Adrenal gland (tissue), 12 donors: ENCODE measurements around the gene EFCAB8. TPM values are rescaled to one million over a fixed set of nuclear protein-coding genes. Genes with fewer than 3 reads are reported as not detected.

ENCODE experiments used
- DNase-seq, 7 donors: peaks; one replicate each; pipeline ENCODE4 v3.0.0-alpha.2; 2019 to 2020
- H3K27ac ChIP-seq, 5 donors: fragments of 200-600 bp; sonication (generic) in 4 of 5; 1 replicate in 3 of 5; 2 replicates in 2 of 5; pipeline versions ENCODE4 v1.5.1 to v1.8.0; 2016 to 2020; ENCODE audit warnings: mild to moderate bottlenecking in 1 of 5
- H3K27me3 ChIP-seq: fragments of 200-600 bp; 2 replicates; pipeline ENCODE4 v1.8.0; 2021
- H3K36me3 ChIP-seq, 2 donors: fragments of 200-600 bp; replicated peaks in 1 of 2; 1 replicate in 1 of 2; 2 replicates in 1 of 2; pipeline versions ENCODE4 v1.5.1 to v1.8.0; 2018 to 2022
- H3K4me1 ChIP-seq, 2 donors: fragments of 200-600 bp; replicated peaks in 1 of 2; 1 replicate in 1 of 2; 2 replicates in 1 of 2; pipeline versions ENCODE4 v1.5.1 to v1.8.0; 2018 to 2021
- H3K4me3 ChIP-seq, 4 donors: fragments of 200-600 bp; sonication (generic) in 3 of 4; one replicate each; pipeline ENCODE4 v1.5.1; 2016 to 2018
- H3K9me3 ChIP-seq, 3 donors: fragments of 200-600 bp; sonication (generic) in 1 of 3; replicated peaks in 1 of 3; 1 replicate in 2 of 3; 2 replicates in 1 of 3; pipeline versions ENCODE4 v1.5.1 to v1.8.0; 2016 to 2021
- CTCF ChIP-seq, 6 experiments: fragments of 450-650 bp in 4 of 6; fragments of 200-600 bp in 2 of 6; sonication (generic) in 1 of 6; IDR thresholded peaks; 1 replicate in 5 of 6; 2 replicates in 1 of 6; pipeline versions ENCODE4 v1.5.1 to v1.8.0; 2016 to 2021; ENCODE audit warnings: antibody characterized with exemption in 6 of 6, mild to moderate bottlenecking in 2 of 6, moderate library complexity in 1 of 6
- POLR2A ChIP-seq, 2 donors: fragments of 450-650 bp; IDR thresholded peaks; one replicate each; pipeline ENCODE4 v1.6.1; 2017; ENCODE audit warnings: antibody characterized with exemption in 2 of 2, mild to moderate bottlenecking in 2 of 2, moderate library complexity in 1 of 2
- WGBS, 4 donors: extraction: QIAGEN DNeasy Blood & Tissue Kit in 2 of 4; methylation state at CpG; one replicate each; pipeline versions ENCODE4 v1.1.5 to v1.1.7; 2013 to 2017; 5-methylcytosine and 5-hydroxymethylcytosine counted together
- intact Hi-C, 2 donors: fragments of 100-400 bp; cut with DNase I; formaldehyde crosslinking; loops; one replicate each; pipeline versions ENCODE4 v1.14.1 to v1.15.0; 2022 to 2023
- polyA plus RNA-seq, 3 donors: library from polyadenylated mRNA; stranded (reverse); fragments of 200-250 nt in 2 of 3; fragments of 350-450 nt in 1 of 3; fragmentation: Illumina TruSeq in 1 of 3; extraction: RNeasy Lipid Tissue Mini Kit (QIAGEN cat#74804) in 1 of 3; gene quantifications; one replicate each; pipeline ENCODE4 v1.2.3, GENCODE V29; 2013 to 2014
- total RNA-seq, 9 donors: library from RNA; depleted of rRNA in 4 of 9; stranded (reverse); fragments of >200 nt in 4 of 9; fragments of 120-200 nt in 1 of 9; fragmentation: NEBNext Ultra II Directional in 1 of 9; extraction: Animal tissue kit (Norgen Biotek cat#: 25700) in 1 of 9; gene quantifications; one replicate each; pipeline versions ENCODE4 v1.1.0 to v1.2.4, GENCODE V29; 2013 to 2023
- donor health status: healthy with polysubstance abuse.
- donor health status: Bipolar disorder and iron deficiency.
- donor health status: DM: yes; HTN: yes; CAD: no.
- donor health status: DM: no; HTN: no; CAD: no.
- donor health status: DM: no; HTN: no; CAD: no.
- donor health status: DM: yes; HTN: yes; CAD: no.

The EFCAB8 gene
- total and polyA plus RNA-seq, 12 donors: 0.03 to 0.40 (median 0.06) TPM; not detected in 8

GRCh38 chr20:33007376-33008335, 148.9 kb downstream of the EFCAB8 start, which contains the start of gene BPIFB2:
Gene BPIFB2, plus strand, starts transcription at chr20:33007704. Its CDS starts 871 bp downstream, at chr20:33008575.
- Histone ChIP-seq H3K4me3 (no peak within 1 kb of the TSS), H3K36me3 (no peaks in the 10 kb centered on the region), H3K4me1 (no peaks in the 10 kb centered on the region), H3K9me3 (no peaks in the 10 kb centered on the region), H3K27ac (no peak within 1 kb of the TSS), H3K27me3 (no peaks in the 10 kb centered on the region)
- DNase-seq: no peak
- TF ChIP-seq POLR2A (IDR thresholded peaks at IDR 0.05) (no peak), CTCF (IDR thresholded peaks at IDR 0.05) (no peak)
- WGBS, 4 donors: 78 to 93% (median 85%) methylated on average over 5 to 11 of the region's 11 CpGs
- intact Hi-C loops: no loop called here

- Histone ChIP-seq H3K4me3 (no peak overlapping the region), H3K27me3 (peaks cover 5% of the 10 kb centered on the region), H3K27ac (no peak overlapping the region), H3K4me1 (no peaks in the 10 kb centered on the region), H3K9me3 (no peaks in the 10 kb centered on the region), H3K36me3 (no peaks in the 10 kb centered on the region)
- no peak for TF ChIP-seq POLR2A (IDR thresholded peaks at IDR 0.05)
- TF ChIP-seq CTCF (IDR thresholded peaks at IDR 0.05): no peak
- intact Hi-C loops: no loop called here
- no peak for DNase-seq
- 75 to 83% (median 79%) methylated on average over 12 to 23 of the region's 23 CpGs for WGBS, 4 donors
These were observed 149.9 kb downstream of the EFCAB8 start for GRCh38 chr20:33008336-33009213.

GRCh38 chr20:33009214-33010132, 150.8 kb downstream of the EFCAB8 start:
- no peak for DNase-seq
- TF ChIP-seq CTCF (IDR thresholded peaks at IDR 0.05) (no peak), POLR2A (IDR thresholded peaks at IDR 0.05) (no peak)
- Histone ChIP-seq H3K36me3 (no peaks in the 10 kb centered on the region), H3K27ac (no peak overlapping the region), H3K4me1 (no peaks in the 10 kb centered on the region), H3K27me3 (peaks cover 7% of the 10 kb centered on the region), H3K4me3 (no peak overlapping the region), H3K9me3 (no peaks in the 10 kb centered on the region)
- 45 to 57% (median 49%) methylated on average over 10 to 19 of the region's 19 CpGs for WGBS, 4 donors
- intact Hi-C loops: no loop called here
